ENCODE measurements around the gene SLC25A25.
"Not testable (repeated sequence)": the region's sequence is repeated elsewhere in the genome, so short reads cannot be mapped to it uniquely, and the experiment has no call there.

Gene SLC25A25
- total RNA-seq = 39.0 to 44.4 reads per million in 2 donors

DNA sequence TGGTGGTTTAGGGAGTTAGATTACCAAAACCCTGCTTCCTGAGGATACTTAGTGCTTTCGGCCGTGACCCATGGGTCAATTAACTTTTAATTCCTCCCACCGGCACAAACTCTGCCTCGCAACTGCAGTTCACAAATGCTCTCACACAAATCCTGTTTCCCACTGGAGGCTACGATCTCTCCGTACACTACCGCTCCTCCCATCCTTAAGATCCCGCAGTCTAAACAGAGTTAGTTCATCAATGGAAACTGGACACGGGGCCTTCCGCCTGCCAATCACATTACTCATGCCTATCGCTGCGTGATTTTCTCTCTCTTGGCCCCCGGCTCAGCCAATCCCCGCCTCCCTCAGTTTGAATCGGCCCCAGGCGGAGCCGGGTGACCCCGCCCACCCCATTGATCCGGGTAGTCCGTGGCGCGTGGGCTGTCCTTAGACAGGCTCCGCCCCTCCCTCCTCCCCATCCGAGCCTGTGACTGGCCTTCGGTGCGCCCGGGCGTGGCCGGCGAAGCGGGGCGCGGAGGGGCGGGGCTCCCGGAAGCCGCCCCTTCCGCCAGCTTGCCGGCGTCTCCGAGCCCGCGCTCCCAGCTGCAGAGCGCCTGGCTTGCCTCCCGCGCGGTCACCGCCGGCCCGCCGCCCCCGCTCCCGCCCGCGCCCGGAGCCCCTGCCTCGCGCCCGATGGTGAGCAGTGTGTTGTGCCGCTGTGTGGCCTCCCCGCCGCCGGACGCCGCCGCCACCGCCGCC lies at the start of gene SLC25A25:
TSS of gene SLC25A25 (plus strand) at position 588 of the 741 bp plus-strand sequence. CDS start at position 676, 88 bp downstream.
- DNase-seq = peak; percentile 100

DNA sequence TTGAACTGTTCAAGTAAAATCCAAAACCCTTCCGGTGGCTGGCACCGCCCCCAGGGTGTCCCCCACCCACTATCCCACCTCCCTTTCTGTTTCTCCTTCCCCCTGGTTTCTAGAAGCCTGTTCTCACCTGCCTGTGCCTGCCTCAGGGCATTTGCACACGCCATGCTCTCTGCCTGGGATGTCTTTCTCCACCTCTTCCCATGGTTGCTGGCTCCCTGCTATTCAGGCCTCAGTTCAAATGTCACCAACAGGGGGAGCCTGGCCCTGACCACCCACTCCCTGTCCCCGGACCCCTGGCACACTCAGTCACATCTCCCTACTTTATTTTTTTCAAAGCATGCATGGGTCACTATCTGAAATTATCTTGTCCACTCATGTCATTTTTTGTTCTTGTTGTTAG lies 47.3 kb upstream of the SLC25A25 start:
- no peak for DNase-seq

- no peak for DNase-seq
Observed at GRCh38 chr9:128021098-128021497, 46.9 kb upstream of the SLC25A25 start.

DNA sequence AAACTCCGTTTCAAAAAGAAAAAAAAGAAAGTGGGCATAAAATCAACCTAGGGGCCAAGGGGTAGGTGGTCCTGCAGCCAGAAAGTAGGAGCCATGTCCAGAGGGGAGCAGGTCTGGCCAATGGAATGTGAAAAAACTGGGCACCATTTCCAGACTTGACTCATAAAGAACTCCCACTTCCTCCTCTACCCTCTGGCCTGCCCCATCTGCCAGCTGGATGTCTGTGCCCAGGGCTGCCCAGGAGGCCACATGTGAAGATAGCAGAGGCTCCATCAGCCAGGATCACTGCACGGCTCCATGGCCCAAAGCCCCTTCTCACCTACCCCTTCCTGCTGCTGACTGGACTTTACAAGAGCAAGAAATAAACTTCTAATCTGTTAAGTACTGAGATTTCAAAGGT lies 45.1 kb upstream of the SLC25A25 start:
- no peak for DNase-seq

DNA sequence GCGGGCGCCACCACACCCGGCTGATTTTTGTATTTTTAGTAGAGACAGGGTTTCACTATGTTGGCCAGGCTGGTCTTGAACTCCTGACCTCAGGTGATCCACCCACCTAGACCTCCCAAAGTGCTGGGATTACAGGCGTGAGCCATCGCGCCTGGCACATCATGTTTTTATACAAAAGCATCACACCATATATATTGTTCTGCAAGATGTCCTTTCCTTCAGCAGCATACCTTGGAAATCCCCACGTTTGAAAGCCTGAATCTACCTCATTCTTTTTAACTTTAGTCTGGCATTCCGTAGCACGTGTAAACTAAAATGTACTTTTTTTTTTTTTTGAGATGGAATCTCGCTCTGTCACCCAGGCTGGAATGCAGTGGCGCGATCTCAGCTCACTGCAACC lies 44.4 kb upstream of the SLC25A25 start:
- DNase-seq = not testable (repeated sequence)

DNA sequence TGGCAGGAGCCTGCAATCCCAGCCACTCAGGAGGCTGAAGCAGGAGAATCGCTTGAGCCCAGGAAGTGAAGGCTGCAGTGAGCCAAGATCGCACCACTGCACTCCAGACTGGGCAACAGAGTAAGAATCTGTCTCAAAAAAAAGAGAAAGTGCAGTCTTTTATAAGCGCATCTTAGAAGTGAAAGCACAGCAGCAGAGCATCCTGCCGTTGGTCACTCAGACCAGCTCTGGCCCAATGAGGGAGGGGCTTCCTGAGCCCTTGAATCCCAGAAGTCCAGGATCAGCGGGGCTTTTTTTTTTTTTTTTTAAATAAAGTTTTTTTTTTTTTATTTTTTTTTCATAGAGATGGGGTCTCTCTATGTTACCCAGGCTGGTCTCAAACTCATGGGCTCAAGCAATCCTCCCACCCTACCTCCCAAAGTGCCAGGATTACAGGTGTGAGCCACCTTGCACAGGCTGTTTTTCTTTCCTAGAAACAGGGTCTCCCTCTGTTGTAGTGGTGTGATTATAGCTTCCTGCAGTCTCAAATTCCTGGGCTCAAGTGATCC lies 43.2 kb upstream of the SLC25A25 start:
- no peak for DNase-seq

- no peak for DNase-seq
Observed at GRCh38 chr9:128025736-128026135, 42.3 kb upstream of the SLC25A25 start.

DNA sequence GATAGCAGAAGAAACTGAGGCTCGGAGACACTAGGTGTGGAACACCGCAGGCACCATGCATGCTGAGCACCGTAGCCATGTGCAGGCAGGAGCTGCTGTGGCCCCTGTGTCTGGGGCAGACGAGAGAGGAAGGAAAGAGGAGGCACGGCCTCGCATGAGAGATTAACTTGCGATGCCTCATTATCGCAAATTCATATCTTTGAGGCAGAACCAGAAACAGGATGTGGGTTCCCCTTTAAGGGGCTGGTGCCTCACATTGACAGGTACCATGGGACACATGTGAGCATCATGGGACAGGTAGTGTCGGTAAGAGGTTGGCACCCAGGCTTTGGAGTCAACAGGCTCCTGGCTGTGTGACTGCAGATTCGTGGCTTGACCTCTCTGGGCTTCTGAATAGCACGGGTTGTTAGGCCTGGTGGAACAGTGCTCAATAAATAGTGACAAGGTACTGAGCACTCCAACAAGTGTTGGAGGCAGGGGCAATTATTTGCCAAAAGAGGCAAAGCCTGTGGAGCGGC lies 41.7 kb upstream of the SLC25A25 start:
- peak; percentile 70 for DNase-seq

DNA sequence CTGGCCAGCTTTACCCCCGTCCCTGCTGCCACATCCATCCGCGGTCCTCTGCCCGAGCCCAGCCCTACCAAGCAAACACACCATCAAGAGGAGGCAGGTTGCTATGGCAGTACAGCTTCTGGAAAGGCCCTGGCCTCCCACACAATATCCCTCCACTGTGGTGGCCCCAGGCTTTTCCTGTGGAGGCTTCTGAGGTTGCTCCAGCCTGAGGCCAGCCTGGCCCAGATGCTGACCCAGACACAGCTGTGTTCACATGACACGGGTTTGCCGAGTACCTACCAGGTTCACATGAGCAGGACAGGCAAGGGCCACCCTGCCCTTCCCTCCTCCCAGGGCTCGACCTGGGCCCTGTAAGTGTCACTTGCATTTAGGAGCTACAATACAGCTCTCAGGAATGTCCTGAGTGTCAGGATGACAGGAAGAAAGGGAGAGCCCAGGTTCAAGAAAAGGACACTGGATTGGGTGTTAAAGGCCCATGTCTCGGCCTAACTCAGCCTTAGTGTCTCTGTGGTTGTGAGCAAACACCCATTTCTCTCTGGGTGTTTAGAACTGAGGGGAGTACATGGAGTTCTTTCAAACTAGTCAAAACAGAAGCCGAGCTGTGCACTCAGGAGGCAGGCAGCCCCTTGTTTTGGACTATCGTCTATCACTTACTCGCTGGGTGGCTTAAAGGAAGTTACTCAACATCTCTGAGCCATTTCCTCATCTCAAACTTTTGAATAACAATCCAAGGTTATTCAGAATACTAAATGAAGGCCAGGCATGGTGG lies 41.1 kb upstream of the SLC25A25 start:
- no peak for DNase-seq

GRCh38 chr9:128027705-128028104 lies 40.3 kb upstream of the SLC25A25 start:
- DNase-seq = no peak

- no peak for DNase-seq
Observed at GRCh38 chr9:128033609-128034008, 34.4 kb upstream of the SLC25A25 start.

DNA sequence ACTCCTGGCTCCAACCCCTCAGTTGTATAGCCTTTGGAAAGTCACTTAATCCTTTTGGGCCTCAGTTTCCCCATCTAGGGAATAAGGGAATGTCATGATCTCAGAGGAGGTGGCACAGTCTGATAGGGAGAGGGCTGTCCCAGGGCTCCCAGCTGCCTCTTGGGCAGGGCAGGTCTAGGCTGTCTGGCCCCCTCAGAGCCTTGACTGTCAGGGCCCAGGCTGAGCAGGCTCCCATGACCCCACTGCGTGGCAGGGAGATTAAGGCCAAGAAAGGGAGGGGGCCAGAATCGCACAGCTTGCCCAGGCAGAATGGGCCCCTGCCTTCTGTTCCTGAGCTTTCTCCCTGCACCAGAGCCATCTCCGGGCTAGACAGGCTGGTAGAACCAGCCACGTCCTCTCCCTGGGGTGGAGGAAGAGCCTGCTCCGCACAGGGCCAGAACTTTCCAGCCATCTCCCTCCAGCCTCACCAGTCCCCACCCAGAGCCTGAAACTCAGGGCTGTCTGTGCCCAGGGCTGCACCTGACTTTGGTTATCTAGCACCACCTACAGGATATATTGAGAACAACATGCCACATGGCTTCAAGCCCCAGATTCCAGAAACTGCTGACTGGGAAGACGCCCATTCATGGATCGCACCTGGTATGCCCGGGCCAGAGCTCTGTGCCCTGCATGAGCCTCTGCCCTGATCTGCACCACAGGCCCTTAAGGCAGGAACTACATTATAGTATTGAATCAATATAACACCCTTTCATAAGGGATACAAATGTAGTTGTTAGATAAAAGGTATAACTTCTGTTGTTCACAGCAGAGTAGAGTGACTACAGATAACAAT lies 33.0 kb upstream of the SLC25A25 start:
- peak; percentile 43 for DNase-seq

DNA sequence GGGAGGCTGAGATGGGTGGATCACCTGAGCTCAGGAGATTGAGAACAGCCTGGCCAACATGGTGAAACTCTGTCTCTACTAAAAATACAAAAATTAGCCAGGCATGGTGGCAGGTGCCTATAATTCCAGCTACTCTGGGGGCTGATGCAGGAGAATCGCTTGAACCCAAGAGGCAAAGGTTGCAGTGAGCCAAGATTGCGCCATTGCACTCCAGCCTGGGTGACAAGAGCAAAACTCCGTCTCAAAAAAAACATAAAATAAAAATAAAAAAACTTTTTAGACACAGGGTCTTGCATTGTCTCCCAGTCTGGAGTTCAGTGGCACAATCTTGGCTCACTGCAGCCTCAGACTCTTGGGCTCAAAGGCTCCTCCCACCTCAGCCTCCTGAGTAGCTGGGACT lies 31.5 kb upstream of the SLC25A25 start:
- DNase-seq = not testable (repeated sequence)

- DNase-seq = not testable (repeated sequence)
Observed at GRCh38 chr9:128040783-128041182, 27.2 kb upstream of the SLC25A25 start.

GRCh38 chr9:128042043-128042442 lies 26.0 kb upstream of the SLC25A25 start:
- DNase-seq = no peak

- DNase-seq = no peak
Observed at GRCh38 chr9:128043467-128043868, 24.6 kb upstream of the SLC25A25 start.

DNA sequence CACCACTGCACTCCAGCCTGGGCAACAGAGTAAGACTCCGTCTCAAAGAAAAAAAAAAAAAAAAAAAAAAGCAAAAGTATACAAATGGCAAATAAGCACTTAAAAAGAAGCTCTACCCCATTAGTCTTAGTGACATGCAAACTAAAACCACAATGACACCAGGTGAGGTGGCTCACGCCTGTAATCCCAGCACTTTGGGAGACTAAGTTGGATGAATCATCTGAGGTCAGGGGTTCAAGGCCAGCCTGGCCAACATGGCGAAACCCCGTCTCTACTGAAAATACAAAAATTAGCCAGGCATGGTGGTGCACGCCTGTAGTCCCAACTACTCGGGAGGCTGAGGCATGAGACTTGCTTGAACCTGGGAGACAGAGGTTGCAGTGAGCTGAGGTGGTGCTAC lies 22.6 kb upstream of the SLC25A25 start:
- DNase-seq = not testable (repeated sequence)

GRCh38 chr9:128045831-128046230 lies 22.2 kb upstream of the SLC25A25 start:
- no peak for DNase-seq

- no peak for DNase-seq
Observed at GRCh38 chr9:128047231-128047630, 20.8 kb upstream of the SLC25A25 start.

GRCh38 chr9:128048663-128049062 lies 19.4 kb upstream of the SLC25A25 start:
- no peak for DNase-seq

DNA sequence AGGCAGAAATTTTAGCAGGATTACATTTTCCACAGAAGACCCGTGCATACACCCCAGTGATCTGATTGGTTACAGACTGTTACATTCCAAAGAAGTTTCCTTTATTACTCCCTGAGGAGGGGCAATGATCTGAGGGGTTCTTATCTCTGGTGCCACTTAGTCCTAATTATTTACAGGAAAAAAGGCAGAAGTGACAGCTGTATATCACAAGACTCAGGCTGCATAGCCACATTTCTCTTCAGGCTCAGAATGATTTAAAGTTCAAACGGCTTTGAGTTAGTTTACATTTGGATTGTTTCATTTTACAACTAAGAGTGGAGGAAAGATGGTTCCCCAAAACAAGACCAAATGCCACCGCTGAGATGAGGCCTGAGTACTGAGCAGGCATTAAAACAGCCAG lies 18.2 kb upstream of the SLC25A25 start:
- DNase-seq = no peak

DNA sequence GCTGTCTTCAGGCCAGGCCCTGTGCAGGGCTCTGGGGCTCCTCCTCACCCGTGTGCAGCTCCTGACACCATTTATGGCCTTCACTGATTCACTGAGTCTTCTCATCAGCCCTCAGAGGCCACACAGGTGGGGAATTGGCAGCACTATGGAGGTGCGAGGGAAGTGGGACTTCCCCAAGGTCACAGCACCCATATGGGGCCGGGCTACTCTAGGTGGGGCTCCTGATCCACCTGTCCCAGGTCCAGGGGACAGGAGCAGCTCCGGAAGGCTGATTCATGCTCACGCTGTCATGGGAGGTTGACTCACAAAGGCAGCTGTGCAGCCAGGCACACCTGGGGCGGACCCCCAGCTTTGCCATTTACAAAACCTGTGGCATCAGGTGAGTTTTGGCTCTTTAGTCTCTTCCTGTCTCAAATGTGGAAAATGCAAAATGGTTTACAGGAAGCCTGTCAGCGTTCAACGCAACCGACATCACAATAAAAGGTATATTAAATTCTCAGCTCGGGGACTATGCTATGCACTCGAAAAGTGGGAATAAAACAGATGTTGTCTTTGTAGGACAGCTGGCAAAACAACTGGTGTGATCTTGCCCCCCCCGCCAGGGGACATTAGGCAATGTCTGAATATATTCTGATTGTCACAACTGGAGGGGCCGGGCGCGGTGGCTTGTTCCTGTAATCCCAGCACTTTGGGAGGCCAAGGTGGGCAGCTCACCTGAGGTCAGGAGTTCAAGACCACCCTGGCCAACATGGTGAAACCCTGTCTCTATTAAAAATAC lies 15.9 kb upstream of the SLC25A25 start:
- no peak for DNase-seq

Measured in T-helper 9 cell (primary cell).